Measurements from ENCODE around the gene RTN4RL2.

DNA sequence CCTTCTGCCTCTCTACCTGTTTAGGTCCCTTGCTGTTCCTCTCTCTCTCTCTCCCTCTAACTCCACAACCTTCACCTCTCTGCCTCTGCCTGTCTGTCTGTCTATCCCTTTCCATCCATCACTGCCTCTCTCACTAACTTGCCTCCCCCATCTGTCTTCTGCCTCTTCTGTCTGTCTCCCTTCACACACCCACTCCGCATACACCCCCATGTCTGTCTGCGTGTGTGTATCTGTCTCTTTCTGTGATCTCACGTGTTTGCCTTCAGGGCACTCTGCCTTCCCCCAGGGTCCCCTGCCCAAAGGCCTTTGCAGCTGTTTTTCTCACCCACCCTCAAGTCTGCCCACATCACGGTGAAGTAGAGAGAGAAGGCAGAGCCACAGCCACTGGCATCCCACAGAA lies 7.9 kb downstream of the RTN4RL2 start:
- TF ChIP-seq, protein P1, sequence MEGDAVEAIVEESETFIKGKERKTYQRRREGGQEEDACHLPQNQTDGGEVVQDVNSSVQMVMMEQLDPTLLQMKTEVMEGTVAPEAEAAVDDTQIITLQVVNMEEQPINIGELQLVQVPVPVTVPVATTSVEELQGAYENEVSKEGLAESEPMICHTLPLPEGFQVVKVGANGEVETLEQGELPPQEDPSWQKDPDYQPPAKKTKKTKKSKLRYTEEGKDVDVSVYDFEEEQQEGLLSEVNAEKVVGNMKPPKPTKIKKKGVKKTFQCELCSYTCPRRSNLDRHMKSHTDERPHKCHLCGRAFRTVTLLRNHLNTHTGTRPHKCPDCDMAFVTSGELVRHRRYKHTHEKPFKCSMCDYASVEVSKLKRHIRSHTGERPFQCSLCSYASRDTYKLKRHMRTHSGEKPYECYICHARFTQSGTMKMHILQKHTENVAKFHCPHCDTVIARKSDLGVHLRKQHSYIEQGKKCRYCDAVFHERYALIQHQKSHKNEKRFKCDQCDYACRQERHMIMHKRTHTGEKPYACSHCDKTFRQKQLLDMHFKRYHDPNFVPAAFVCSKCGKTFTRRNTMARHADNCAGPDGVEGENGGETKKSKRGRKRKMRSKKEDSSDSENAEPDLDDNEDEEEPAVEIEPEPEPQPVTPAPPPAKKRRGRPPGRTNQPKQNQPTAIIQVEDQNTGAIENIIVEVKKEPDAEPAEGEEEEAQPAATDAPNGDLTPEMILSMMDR (IDR thresholded peaks at IDR 0.05; ENCODE audit: low read length) = no peak
- no peak for TF ChIP-seq EZH2 (IDR thresholded peaks at IDR 0.05; ENCODE audit: borderline replicate concordance, low read length)
